NK-92 (cell line): ENCODE results near the gene UGT1A4.

ENCODE experiments used
- DNase-seq: peaks from one replicate; lab custom pipeline; 2025; ENCODE audit not compliant: unreplicated experiment; lab: John Stamatoyannopoulos, UW

The UGT1A4 gene

DNA sequence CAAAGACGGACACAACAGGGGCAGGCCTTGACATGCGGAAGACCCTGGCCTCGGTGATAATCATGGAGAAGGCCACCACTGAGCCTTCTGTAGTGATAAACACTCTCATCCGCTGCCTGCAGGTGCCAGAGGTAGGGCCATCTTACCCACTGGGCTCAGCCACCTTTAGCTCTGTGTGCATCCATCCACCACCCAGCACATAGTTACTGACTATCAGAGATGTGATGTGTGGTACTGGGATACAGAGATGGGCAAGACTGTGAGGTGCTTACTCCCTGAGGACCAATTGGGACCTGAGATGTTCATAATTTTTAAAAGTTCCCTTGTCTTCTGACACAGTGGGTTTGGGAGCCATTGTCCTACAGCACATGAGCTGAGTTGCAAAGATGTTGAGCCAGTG lies 61.2 kb downstream of the UGT1A4 start:
- no peak for DNase-seq

DNA sequence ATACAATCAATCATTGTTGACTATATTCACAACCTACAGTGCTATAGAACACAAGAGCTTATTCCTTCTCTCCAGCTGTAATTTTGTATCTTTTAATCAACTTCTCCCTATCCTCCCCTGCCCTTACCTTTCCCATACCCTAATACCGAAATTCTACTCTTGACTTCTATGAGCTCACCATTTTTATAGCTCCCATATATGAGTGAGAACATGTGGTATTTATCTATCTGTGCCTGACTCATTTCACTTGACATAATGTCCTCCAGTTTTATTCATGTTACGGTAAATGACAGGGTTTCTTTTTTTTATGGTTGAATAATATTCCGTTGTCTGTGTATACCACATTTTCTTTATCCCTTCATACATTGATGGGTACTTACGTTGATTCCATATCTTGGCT lies 62.2 kb downstream of the UGT1A4 start:
- DNase-seq: no peak

DNA sequence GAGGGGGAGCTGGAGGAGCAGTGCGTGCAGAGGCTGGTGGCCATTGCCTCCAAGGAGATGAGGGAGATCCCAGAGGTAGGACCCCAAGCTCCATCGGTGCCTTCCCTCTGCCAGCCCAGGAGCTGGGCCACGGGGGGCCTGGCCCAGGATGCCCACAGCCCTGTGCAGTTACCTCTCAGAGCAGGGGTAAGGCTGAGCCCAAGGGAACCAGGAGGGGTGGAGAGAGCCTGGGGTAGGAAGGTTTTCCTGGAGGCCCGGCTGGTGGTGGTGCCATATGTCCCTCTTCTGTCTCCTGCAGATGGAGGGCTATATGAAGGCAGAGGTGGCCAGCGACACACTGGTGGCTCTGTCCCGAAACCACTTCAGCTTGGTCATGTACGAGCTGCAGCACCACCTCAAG lies 71.0 kb downstream of the UGT1A4 start:
- DNase-seq: no peak

DNA sequence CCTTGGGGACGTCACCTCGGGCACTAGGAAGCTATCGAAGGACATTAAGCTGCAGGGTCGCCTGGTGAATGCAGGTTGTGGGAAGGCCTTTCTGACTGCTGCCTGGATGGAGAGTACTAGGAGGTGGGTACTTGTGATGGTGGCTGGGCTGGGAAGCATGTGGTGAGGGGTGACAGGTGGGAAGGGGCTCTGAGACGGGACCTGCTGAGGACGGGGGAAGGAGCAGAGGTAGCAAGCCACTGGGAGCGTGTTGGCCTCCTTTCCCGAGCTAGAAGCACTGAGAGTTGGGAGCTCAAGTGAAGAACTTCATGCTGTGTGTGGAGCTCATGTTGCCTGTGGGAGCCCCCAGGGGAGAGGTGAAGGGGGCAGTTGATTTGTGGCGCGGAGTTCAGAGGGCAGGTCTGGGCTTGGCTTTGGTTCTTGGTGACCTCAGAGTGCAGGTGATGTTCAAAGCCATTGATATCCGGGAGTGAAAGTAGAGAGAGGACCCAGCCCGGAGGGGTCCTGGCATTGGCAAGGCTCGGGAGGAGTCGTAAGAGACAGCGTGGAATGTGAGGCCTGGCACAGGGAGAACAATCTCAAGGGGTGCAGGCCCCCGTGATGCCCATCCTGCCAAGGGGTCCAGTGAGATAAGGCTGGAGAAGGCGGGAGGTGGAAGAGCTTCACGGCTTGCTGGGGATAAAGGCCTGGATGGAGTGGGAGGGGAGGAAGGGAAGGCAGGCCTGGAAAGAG lies 72.8 kb downstream of the UGT1A4 start:
- DNase-seq: no peak

DNA sequence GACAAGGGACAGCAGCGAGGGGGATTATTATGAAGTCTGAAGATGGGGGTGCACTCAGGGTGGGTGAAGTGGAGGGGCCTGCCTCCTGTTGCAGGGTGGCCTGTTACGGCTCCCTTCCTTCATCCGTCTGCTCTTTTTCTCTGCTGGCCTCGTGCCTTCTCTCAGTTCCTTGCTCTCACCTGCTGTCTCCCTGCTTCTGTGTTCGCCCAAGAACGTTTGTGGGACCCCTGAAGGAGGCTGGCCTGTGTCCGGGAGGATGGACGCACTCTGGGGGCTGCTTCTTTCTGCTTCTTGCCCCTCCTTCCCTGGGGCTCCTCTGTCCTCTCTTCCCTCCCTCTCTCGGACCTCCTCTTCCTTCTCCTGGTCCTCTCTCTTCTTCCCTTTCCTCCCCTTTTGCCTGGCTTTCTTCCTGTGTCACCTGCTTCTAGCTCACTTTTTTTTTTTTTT lies 73.4 kb downstream of the UGT1A4 start:
- DNase-seq: no peak

DNA sequence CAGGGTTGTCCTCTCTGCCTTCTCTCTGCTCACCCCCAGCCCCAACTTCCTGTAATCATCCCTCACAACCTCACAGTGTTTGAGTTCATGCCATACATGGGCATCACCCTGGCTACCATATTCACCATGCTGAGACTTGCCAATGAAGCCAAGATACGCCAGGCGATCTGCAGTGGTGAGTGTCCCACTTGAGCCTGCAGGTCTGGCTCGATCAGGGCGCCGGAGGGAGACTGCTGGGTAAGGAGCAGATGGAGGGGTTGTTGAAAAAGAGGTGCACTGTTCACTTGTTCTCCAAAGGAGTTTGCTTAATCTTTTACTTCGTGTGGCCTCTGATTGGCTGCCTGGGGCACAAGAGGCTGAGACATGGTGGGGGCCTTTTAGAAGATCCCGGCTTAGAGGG lies 74.2 kb downstream of the UGT1A4 start:
- DNase-seq: no peak

DNA sequence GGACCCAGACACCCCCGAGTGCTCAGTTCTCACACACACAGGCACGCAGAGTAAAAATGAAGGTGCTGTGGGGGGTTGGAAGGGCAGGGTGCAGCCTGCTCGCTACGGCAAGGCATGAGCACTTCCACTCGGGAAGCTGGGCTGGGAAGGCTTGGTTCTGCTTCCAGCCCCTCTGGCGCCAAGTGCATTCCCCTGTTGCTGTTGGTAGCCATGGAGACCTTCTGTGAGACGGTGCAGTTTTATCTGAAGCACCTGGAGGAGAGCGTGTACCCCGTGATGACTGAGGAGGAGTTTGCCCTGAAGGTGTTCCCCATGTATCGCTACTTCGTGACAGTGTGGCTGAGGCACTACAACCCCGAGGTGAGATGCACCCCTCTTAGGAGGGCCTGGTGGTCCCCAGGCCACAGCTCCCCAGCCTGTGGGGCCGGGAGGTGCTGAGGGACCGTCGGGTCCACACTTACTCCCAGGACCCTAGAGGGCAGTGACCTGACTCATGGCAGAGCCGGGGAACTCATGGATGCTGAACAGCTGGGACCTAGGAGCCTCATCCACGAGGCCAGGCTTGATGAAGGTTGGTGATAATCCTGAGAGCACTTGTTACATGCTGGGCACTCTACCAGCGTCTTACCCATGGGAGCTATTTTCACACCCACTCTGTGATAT lies 75.1 kb downstream of the UGT1A4 start:
- no peak for DNase-seq

DNA sequence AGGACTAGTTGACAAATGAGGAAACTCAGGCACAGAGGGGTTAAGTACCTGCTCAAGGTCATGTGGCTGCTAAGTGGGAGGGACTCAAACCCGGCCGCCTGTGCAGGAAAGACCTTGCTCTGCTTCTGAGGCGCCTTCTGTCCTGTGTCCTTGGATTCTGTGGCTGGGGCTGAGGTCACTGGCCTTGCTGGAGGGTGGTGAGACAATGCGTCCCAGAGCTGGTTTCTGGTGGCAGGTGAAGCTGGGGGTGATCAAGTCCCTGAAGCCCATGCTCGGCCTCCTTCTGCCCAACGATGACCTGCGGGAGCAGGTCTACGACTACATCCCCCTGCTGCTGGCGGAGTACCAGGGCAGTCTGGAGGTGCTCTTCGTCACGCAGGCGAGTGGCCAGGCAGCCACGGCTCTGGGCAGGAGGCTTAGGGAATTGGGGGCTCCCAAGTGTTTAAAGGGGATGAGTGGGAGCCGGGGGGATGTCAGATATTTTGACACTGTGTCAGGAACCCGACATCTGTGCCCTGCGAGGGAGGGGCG lies 75.7 kb downstream of the UGT1A4 start:
- no peak for DNase-seq

DNA sequence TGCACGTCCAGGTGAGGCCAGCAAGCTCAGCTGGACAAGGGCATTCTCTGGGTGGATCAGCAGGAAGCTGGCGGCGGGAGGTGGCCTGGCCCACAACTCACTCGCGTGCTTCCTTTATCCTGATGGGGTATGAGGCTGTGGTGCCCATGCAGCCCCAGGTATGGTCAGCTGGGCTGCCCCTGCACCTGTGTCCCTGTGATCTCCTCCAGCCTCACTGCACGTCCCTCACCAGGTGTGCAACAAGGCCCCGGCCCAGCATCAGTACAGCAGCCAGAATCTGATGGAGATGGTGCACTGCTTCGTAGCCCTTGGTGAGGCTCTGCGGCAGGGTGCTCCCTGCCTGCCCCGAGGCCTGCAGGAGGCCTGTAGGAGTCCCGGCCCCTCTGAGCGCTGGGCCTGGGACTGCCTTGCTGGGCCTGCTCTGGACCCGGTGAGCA lies 77.2 kb downstream of the UGT1A4 start:
- DNase-seq: no peak

DNA sequence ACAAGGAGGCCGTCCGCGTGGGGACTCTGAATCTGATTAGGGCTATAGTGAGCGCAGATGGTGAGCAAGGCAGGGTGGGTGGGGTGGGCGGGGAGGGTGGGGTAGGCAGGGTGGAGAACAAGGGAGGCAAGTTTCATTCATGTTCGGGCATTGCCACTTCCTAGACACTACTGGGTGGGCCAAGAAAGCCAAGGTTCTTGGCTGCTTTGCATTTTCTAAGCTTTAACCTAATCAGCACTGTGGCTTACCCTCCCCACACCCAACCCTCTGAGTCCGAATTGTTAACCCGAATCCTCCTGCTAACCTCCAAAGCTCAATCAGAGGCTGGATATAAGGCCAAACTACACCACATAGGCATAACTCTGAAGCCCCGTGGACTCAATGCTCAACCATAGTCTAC lies 77.7 kb downstream of the UGT1A4 start:
- no peak for DNase-seq

DNA sequence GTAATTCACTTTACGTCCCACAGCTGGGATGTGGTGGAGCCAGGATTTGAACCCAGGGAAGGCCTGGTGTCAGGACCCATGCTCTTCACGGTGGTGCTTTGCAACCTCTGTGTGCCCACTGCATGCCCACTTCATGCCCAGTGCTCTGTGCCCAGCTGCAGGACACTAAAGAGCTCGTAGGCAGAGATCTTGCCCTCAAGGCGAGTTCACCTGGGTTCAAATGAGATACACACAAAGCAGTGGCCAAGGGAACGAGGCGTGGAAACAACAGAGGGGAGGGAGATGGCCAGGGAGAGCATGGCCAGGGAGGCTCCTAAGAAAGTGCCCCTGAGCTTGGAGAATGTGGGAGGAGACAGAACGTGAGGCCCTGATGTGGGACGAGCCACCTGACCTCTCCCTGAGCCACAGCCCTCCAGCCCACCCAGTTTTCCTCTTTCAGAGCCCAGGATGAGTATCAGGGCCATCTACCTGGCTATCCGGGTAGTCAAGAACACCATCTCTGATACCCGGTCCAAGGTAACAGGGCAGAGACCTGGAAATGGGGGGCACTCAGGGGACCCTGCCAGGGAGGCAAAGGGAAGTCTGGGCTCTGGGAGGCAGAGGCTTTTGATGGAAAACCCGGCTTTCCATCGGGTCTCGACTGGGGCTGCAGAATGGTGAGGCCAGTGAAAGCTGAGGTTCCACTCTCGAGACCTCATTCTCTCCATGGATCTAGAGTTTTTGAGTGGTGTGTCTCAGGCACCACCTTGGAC lies 80.0 kb downstream of the UGT1A4 start:
- DNase-seq: no peak

DNA sequence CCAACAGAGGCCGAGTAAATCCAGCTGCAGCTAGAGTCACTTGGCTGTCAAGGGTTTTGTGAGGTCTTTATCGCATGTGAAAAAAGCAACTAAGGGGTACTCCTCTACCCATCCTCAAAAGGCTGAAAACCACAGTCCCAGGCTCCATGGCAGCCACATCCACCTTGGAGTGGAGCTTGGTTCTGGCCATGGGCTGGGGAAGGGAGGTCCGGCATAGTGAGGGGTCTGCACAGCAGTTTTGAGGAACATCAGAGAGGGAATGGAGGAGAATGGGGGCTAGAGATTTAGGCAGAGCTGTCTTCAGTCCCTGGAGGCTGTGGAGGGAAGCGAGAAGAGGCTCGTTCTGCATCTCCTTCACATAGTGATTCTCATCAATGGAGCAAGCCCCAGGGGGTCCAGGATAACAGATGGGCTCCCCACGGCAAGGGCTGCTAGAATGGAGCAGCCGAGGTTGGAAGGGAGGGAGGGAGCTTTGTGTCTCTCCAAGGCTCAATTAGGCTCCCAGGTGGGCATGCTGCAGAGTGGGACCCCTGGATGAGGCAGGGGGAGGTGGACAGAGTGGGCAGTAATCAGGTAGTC lies 80.6 kb downstream of the UGT1A4 start:
- DNase-seq: no peak

DNA sequence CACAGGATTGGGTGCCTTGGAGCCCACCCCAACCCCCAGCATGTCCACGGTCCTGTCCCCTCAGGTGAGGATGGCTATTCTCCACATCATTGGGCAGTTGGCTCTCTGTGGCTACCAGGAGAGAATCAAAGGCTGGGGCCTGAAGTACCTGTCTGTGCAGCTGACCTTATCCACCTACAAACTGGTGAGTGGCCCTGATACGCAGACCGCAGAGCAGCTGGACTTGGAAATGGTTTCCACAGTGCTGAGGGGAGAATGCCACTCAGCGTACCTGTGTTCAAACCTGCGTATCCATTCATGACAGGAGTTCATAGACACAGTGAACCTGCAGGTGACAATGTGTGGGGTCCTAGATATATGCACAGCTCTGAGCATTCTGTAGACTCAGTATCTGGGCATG lies 81.2 kb downstream of the UGT1A4 start:
- no peak for DNase-seq

DNA sequence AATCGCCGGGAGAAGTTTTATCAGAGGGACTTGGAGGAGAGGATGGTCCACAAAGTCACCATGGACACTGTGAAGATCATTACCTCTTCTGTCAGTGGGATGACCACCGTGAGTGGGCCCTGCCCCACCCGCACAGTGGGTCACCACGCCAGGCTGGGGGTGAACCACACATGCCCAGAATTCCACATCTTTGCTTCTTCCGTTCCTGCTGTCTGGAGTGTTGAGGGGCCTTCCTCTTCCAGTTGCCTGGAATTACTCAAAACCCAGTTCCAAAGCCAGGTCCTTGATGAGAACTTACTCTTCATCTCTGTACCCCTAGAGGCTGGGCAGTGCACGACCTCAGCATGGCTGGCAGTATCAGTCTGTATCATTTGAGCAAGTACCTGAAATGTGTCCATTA lies 81.7 kb downstream of the UGT1A4 start:
- no peak for DNase-seq

DNA sequence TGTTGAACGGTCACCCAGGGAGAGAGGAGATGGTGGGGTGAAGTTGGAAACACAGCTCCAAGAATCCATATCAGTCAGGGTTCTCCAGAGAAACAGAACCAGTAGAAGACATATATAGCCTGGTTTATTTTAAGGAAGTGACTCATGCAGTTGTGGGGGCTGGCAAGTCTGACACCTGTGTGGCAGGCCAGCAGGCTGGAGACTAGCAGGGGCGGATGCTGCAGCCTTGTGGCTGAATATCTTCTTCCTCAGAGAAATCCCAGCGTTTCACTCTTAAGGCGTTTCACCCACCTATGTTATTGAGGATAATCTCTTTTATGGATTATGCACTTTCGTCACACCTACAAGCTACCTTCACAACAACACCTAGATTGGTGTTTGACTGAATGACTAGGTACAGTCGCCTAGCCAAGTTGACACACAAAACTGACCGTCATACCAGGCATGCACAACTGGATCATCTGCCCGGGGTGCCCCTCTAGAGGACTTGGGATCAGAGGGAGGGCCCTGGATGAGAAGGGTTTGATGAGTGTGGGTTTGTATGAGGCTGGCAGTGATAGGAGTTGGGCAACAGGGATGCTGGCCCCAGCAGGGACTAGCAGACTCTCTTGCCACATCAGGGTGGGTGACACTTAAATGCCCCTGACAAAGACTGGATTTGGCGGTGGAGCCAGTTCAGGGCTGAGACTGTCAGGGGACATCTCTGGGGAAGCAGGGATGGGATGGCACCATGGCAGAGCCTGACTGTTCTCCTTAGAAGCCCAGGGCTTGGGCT lies 83.0 kb downstream of the UGT1A4 start:
- DNase-seq: no peak

DNA sequence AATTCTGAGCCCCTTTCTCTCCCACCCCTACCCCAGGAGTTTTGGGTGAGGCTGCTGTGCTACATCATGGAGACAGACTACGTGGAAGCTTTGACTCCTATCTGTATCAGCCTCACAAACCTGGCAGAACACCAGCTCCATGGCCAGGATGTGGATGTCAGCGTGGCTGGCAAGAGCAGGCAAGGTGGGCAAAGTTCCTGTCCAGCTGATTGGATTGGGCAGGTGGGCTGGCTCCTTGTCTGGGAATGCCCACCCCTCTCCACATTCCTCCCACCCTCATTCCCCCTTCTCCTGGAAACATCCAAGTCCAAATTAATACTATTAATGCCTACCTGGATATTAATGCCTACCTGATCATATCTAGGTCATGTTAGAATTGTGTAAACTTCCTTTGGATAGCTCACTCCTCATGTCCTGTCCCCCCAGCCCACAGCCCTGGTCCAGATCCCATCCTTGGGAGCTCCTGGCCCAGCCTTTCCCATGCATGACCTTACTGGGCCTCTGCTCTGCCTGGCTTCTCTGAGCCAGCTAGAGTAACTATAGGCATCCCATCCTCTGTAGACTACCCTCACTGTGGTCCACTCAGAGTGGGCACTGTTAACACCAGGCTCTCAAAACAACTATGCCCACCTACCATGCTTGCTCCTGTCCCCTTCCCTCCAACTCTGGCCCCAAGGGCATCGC lies 83.7 kb downstream of the UGT1A4 start:
- DNase-seq: no peak

DNA sequence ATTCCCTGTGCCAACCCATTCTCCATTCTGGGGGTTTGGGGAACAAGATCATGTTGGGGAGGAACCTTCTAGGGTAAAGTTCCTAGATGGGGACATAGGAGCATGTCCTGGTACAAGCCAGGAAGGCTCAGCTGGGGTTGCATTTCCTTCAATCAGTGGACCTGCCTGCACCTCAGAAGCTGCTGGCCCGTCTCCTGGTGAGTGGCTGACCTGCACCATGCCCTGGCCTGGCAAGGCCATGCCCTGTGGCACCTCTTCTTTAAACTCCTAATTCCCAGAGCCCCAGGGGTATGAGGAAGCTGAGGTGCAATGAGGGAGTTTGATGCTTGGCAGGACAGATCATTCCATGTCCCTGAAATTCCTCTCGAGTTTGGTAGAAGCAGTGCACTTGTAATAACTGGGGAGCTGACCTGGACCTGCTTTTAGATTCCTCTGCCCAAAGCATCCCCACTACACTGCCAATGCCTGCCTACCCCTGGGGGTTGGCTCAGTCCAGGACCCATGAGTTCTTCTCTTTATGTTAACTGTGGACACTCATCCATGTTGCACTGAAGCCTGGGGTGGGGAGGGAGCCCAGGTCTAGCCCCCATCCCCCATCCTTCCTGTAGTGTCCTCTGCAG lies 84.9 kb downstream of the UGT1A4 start:
- no peak for DNase-seq

DNA sequence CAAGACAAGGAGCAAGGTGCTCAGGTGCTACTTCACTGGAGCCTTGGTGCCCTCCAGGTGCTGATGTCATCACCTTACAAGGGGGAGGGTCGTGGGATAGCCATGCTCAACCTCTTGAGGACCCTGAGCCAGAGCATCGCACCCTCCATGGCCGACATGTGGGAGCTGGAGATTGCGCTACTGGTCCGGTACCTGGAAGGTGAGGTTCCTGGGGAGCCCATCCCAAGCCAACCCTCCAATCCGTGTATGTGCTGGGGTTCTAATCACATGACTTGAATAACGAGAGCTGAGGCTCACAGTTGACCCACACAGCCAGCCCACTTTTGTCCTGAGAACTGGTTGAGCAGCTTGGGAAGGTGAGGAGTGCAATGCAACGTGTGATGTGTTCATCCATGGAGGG lies 85.5 kb downstream of the UGT1A4 start:
- no peak for DNase-seq

DNA sequence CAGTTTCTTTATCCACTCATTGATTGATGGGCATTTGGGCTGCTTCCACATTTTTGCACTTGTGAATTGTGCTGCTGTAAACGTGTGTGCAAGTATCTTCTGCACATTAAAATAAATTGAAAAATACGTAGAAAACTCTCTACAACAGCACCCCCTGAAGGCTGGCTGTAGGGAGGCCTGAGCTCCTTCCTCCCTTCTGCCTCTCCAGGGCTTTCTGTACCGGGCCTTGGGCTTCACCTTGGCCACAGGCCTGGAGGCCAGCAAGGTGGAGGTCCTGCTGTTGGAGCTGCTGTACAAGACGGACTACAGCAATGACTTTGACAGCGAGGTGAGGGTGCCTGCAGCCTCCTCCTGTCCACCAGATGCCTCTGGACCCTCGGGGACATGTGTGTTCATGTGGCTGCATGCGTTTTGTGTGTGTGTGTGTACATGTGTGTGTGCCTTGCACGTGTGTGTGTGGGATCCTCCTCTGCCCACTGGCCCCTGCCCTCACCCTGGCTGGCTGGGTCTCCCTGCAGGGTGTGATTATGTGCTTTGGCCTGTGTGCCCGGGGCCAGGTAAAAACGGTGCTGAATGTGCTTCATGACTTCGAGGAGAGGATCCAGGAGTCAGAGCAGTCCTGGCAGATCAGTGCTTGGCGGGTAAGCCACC lies 88.8 kb downstream of the UGT1A4 start:
- no peak for DNase-seq
